ENCODE measurements around the gene PRPS1.

- no peak for TF ChIP-seq SPI1 (IDR thresholded peaks at IDR 0.05; ENCODE audit: low read depth, low read length)
- TF ChIP-seq POLR2A (IDR thresholded peaks at IDR 0.05; ENCODE audit: low read depth, low read length): no peak
- no peak for TF ChIP-seq POLR2AphosphoS5 (IDR thresholded peaks at IDR 0.05; ENCODE audit: low read depth, low read length)
- no peak for TF ChIP-seq TAF1 (IDR thresholded peaks at IDR 0.05; ENCODE audit: low read depth, low read length)
Measured at GRCh38 chrX:107626916-107627315, 1.4 kb upstream of the PRPS1 start.

Measured in GM12891 (cell line).